Stimulated activated CD8-positive, alpha-beta memory T cell treated with anti-CD3 and anti-CD28 coated beads, Interleukin-7, amount 100 ng/mL, for 1 hour (primary cell): ENCODE results near the gene NONO.
"Not testable (repeated sequence)": the region's sequence is repeated elsewhere in the genome, so short reads cannot be mapped to it uniquely, and the experiment has no call there.

Experiments used
- DNase-seq, 2 donors: peaks; one replicate each; pipeline ENCODE4 v3.0.0-alpha.2; 2020; ENCODE audit warnings: low read depth in 2 of 2

NONO gene

GRCh38 chrX:71285929-71286328 is 2.5 kb downstream of the NONO start:
- DNase-seq, result no peak

- DNase-seq, result no peak
Measured at GRCh38 chrX:71291381-71291780, 7.9 kb downstream of the NONO start.

GRCh38 chrX:71292669-71293365 is 9.4 kb downstream of the NONO start:
- DNase-seq, result no peak

GRCh38 chrX:71296806-71297205 is 13.4 kb downstream of the NONO start:
- no peak for DNase-seq

- DNase-seq, result no peak
Measured at GRCh38 chrX:71298119-71298518, 14.7 kb downstream of the NONO start.

- DNase-seq, result not testable (repeated sequence)
Measured at GRCh38 chrX:71300064-71300463, 16.6 kb downstream of the NONO start.

- not testable (repeated sequence) for DNase-seq
Measured at GRCh38 chrX:71300495-71300894, 17.1 kb downstream of the NONO start.

- no peak for DNase-seq
Measured at GRCh38 chrX:71301195-71301924, 17.9 kb downstream of the NONO start, which contains the start of gene ITGB1BP2. Gene ITGB1BP2, plus strand, starts transcription at chrX:71301750. Its CDS starts 57 bp downstream, at chrX:71301807.

GRCh38 chrX:71302461-71303213 is 19.2 kb downstream of the NONO start:
- no peak for DNase-seq

- no peak for DNase-seq
Measured at GRCh38 chrX:71304561-71304960, 21.1 kb downstream of the NONO start.

- no peak for DNase-seq
Measured at GRCh38 chrX:71315917-71316316, 32.5 kb downstream of the NONO start.

- DNase-seq, result not testable (repeated sequence)
Measured at GRCh38 chrX:71316959-71317358, 33.5 kb downstream of the NONO start.

- DNase-seq, result no peak
Measured at GRCh38 chrX:71320126-71320525, 36.7 kb downstream of the NONO start.

- no peak for DNase-seq
Measured at GRCh38 chrX:71321731-71322130, 38.3 kb downstream of the NONO start.

GRCh38 chrX:71324452-71324851 is 41.0 kb downstream of the NONO start:
- DNase-seq, result not testable (repeated sequence)

- DNase-seq, result no peak
Measured at GRCh38 chrX:71326394-71326793, 43.0 kb downstream of the NONO start.

GRCh38 chrX:71349151-71349665 is 65.8 kb downstream of the NONO start:
- DNase-seq, result not testable (repeated sequence)

- DNase-seq, result not testable (repeated sequence)
Measured at GRCh38 chrX:71349867-71350266, 66.4 kb downstream of the NONO start.
